Duodenal mucosa (tissue), 2 donors: Measurements from ENCODE around the gene BTBD9.

Experiments used
- H3K27ac ChIP-seq: one replicate; pipeline ENCODE4 v1.7.0; 2013; ENCODE audit warnings: low read depth, low read length
- H3K27me3 ChIP-seq, 2 donors: one replicate each; pipeline ENCODE4 v1.7.0; 2013; ENCODE audit warnings: low read length in 2 of 2, control low read depth in 1 of 2; ENCODE audit not compliant: insufficient read depth in 2 of 2, control insufficient read depth in 1 of 2
- H3K36me3 ChIP-seq, 2 donors: one replicate each; pipeline ENCODE4 v1.7.0; 2013; ENCODE audit warnings: low read length in 2 of 2, control low read depth in 1 of 2; ENCODE audit not compliant: insufficient read depth in 2 of 2, control insufficient read depth in 1 of 2
- H3K4me1 ChIP-seq, 2 donors: one replicate each; pipeline ENCODE4 v1.7.0; 2013; ENCODE audit warnings: low read length in 2 of 2, control low read depth in 1 of 2; ENCODE audit not compliant: insufficient read depth in 2 of 2, control insufficient read depth in 1 of 2
- H3K4me3 ChIP-seq, 2 donors: one replicate each; pipeline ENCODE4 v1.7.0; 2013; ENCODE audit warnings: low read length in 2 of 2, low read depth in 1 of 2
- H3K9ac ChIP-seq, 2 donors: one replicate each; pipeline ENCODE4 v1.7.0; 2013; ENCODE audit warnings: low read length in 2 of 2, low read depth in 1 of 2
- H3K9me3 ChIP-seq, 2 donors: one replicate each; pipeline ENCODE4 v1.7.0; 2013; ENCODE audit warnings: low read length in 2 of 2, control low read depth in 1 of 2; ENCODE audit not compliant: control insufficient read depth in 1 of 2

Gene BTBD9

GRCh38 chr6:38512211-38512610, 127.5 kb downstream of the BTBD9 start:
- H3K4me1 ChIP-seq = no peaks in the 10 kb centered on the region
- no peak overlapping the region for H3K4me3 ChIP-seq
- H3K36me3 ChIP-seq = no peaks in the 10 kb centered on the region
- H3K9ac ChIP-seq = no peak overlapping the region
- no peak overlapping the region for H3K27ac ChIP-seq
- H3K9me3 ChIP-seq = no peaks in the 10 kb centered on the region
- H3K27me3 ChIP-seq = no peaks in the 10 kb centered on the region

GRCh38 chr6:38510205-38510604, 129.5 kb downstream of the BTBD9 start:
- Histone ChIP-seq H3K4me3 (no peak overlapping the region), H3K27ac (no peak overlapping the region), H3K27me3 (no peaks in the 10 kb centered on the region), H3K4me1 (no peaks in the 10 kb centered on the region), H3K36me3 (no peaks in the 10 kb centered on the region), H3K9ac (no peak overlapping the region), H3K9me3 (no peaks in the 10 kb centered on the region)

GRCh38 chr6:38509713-38510112, 130.0 kb downstream of the BTBD9 start:
- Histone ChIP-seq H3K36me3 (no peaks in the 10 kb centered on the region), H3K27ac (no peak overlapping the region)

GRCh38 chr6:38508894-38509293, 130.8 kb downstream of the BTBD9 start:
- Histone ChIP-seq H3K4me1 (no peaks in the 10 kb centered on the region), H3K27ac (no peak overlapping the region), H3K9ac (no peak overlapping the region), H3K4me3 (no peak overlapping the region), H3K36me3 (no peaks in the 10 kb centered on the region), H3K27me3 (no peaks in the 10 kb centered on the region), H3K9me3 (no peaks in the 10 kb centered on the region)

More at GRCh38 chr6:38509713-38510112, 130.0 kb downstream of the BTBD9 start:
- H3K27me3 ChIP-seq = no peaks in the 10 kb centered on the region
- H3K9me3 ChIP-seq = no peaks in the 10 kb centered on the region
- no peak overlapping the region for H3K9ac ChIP-seq
- H3K4me3 ChIP-seq = no peak overlapping the region
- no peaks in the 10 kb centered on the region for H3K4me1 ChIP-seq

GRCh38 chr6:38508286-38508685, 131.4 kb downstream of the BTBD9 start:
- no peak overlapping the region for H3K4me3 ChIP-seq
- H3K9me3 ChIP-seq = no peaks in the 10 kb centered on the region
- H3K9ac ChIP-seq = no peak overlapping the region
- H3K27ac ChIP-seq = no peak overlapping the region
- no peaks in the 10 kb centered on the region for H3K27me3 ChIP-seq
- H3K36me3 ChIP-seq = no peaks in the 10 kb centered on the region
- no peaks in the 10 kb centered on the region for H3K4me1 ChIP-seq

- Histone ChIP-seq H3K9ac (no peak overlapping the region), H3K27ac (no peak overlapping the region), H3K36me3 (no peaks in the 10 kb centered on the region), H3K9me3 (no peaks in the 10 kb centered on the region), H3K27me3 (no peaks in the 10 kb centered on the region), H3K4me3 (no peak overlapping the region), H3K4me1 (no peaks in the 10 kb centered on the region)
Measured at GRCh38 chr6:38507173-38507572, 132.6 kb downstream of the BTBD9 start.

GRCh38 chr6:38505826-38506225, 133.9 kb downstream of the BTBD9 start:
- Histone ChIP-seq H3K9me3 (no peaks in the 10 kb centered on the region), H3K27ac (no peak overlapping the region), H3K9ac (no peak overlapping the region), H3K4me1 (no peaks in the 10 kb centered on the region), H3K27me3 (no peaks in the 10 kb centered on the region), H3K4me3 (no peak overlapping the region), H3K36me3 (no peaks in the 10 kb centered on the region)

GRCh38 chr6:38504996-38505395, 134.7 kb downstream of the BTBD9 start:
- Histone ChIP-seq H3K4me3 (no peak overlapping the region), H3K9me3 (no peaks in the 10 kb centered on the region), H3K36me3 (no peaks in the 10 kb centered on the region), H3K9ac (no peak overlapping the region), H3K4me1 (no peaks in the 10 kb centered on the region), H3K27ac (no peak overlapping the region), H3K27me3 (no peaks in the 10 kb centered on the region)

- Histone ChIP-seq H3K36me3 (no peaks in the 10 kb centered on the region), H3K4me1 (no peaks in the 10 kb centered on the region)
Measured at GRCh38 chr6:38503960-38504682, 135.6 kb downstream of the BTBD9 start.

GRCh38 chr6:38503032-38503773, 136.5 kb downstream of the BTBD9 start:
- Histone ChIP-seq H3K27me3 (no peaks in the 10 kb centered on the region), H3K9me3 (no peaks in the 10 kb centered on the region), H3K27ac (no peak overlapping the region), H3K9ac (no peak overlapping the region), H3K36me3 (no peaks in the 10 kb centered on the region), H3K4me1 (no peaks in the 10 kb centered on the region), H3K4me3 (no peak overlapping the region)

More at GRCh38 chr6:38503960-38504682, 135.6 kb downstream of the BTBD9 start:
- Histone ChIP-seq H3K27me3 (no peaks in the 10 kb centered on the region), H3K9me3 (no peaks in the 10 kb centered on the region), H3K27ac (no peak overlapping the region), H3K9ac (no peak overlapping the region), H3K4me3 (no peak overlapping the region)
